KMS-11 (cell line): ENCODE data around the gene WIPI1.

Experiments used
- H2AFZ ChIP-seq: fragments of 200-600 bp; sonication (generic); 2 replicates; pipeline ENCODE4 v1.6.1; 2016; ENCODE audit warnings: antibody characterized with exemption, mixed run types, low read depth
- H3K27ac ChIP-seq: fragments of 200-600 bp; sonication (generic); 2 replicates; pipeline ENCODE4 v1.6.1; 2016; ENCODE audit warnings: mild to moderate bottlenecking, mixed run types
- H3K27me3 ChIP-seq: fragments of 200-600 bp; sonication (generic); 2 replicates; pipeline ENCODE4 v1.6.1; 2017; ENCODE audit warnings: mild to moderate bottlenecking, low read depth, mixed run types, moderate library complexity; ENCODE audit not compliant: insufficient read depth
- H3K36me3 ChIP-seq: fragments of 200-600 bp; sonication (generic); 2 replicates; pipeline ENCODE4 v1.6.1; 2017; ENCODE audit warnings: mild to moderate bottlenecking, mixed run types; ENCODE audit not compliant: insufficient read depth
- H3K4me1 ChIP-seq: fragments of 200-600 bp; sonication (generic); 2 replicates; pipeline ENCODE4 v1.6.1; 2016; ENCODE audit warnings: mild to moderate bottlenecking, low read depth, mixed run types; ENCODE audit not compliant: poor library complexity, severe bottlenecking
- H3K4me2 ChIP-seq: fragments of 200-600 bp; sonication (generic); 2 replicates; pipeline ENCODE4 v1.7.0; 2016; ENCODE audit warnings: mild to moderate bottlenecking, mixed run types
- H3K4me3 ChIP-seq: fragments of 200-600 bp; sonication (generic); IDR thresholded peaks from 2 replicates; pipeline ENCODE4 v1.6.1; 2017; ENCODE audit warnings: low read depth, low read length, mixed read lengths; ENCODE audit not compliant: insufficient read depth
- H3K79me2 ChIP-seq: fragments of 200-600 bp; sonication (generic); 2 replicates; pipeline ENCODE4 v1.6.1; 2016; ENCODE audit warnings: low read depth, mixed run types; ENCODE audit not compliant: insufficient read depth
- H3K9ac ChIP-seq: fragments of 200-600 bp; sonication (generic); 2 replicates; pipeline ENCODE4 v1.6.1; 2016; ENCODE audit warnings: mild to moderate bottlenecking, mixed run types
- H4K20me1 ChIP-seq: fragments of 200-600 bp; sonication (generic); 2 replicates; pipeline ENCODE4 v1.6.1; 2016; ENCODE audit warnings: mild to moderate bottlenecking, mixed run types; ENCODE audit not compliant: insufficient read depth
- CTCF ChIP-seq: fragments of 200-600 bp; sonication (generic); conservative IDR thresholded peaks from 2 replicates; pipeline ENCODE4 v1.6.1; 2017; ENCODE audit warnings: low read depth, mild to moderate bottlenecking, antibody characterized with exemption, low read length, moderate library complexity, mixed read lengths

The WIPI1 gene

GRCh38 chr17:68452724-68453290 is 4.5 kb downstream of the WIPI1 start:
- Histone ChIP-seq H3K27ac (no peak overlapping the region), H3K27me3 (no peaks in the 10 kb centered on the region), H3K4me3 (no peak overlapping the region), H3K9ac (no peak overlapping the region), H2AFZ (no peak overlapping the region), H3K36me3 (no peaks in the 10 kb centered on the region), H3K4me1 (peaks cover 20% of the 10 kb centered on the region), H4K20me1 (no peaks in the 10 kb centered on the region), H3K79me2 (peaks cover 5% of the 10 kb centered on the region; the same call in 1 of the 2 replicates), H3K4me2 (no peak overlapping the region)
- TF ChIP-seq CTCF, result no peak

- Histone ChIP-seq H3K4me2 (no peak overlapping the region), H3K27ac (no peak overlapping the region), H3K36me3 (no peaks in the 10 kb centered on the region), H3K4me3 (no peak overlapping the region), H3K79me2 (peaks cover 5% of the 10 kb centered on the region; the same call in 1 of the 2 replicates), H3K9ac (no peak overlapping the region), H4K20me1 (no peaks in the 10 kb centered on the region), H3K27me3 (no peaks in the 10 kb centered on the region), H3K4me1 (peaks cover 20% of the 10 kb centered on the region), H2AFZ (no peak overlapping the region)
- TF ChIP-seq CTCF, result no peak
Observed at GRCh38 chr17:68451670-68452354, 5.5 kb downstream of the WIPI1 start.

GRCh38 chr17:68450801-68451200 is 6.5 kb downstream of the WIPI1 start:
- H4K20me1 ChIP-seq, result no peaks in the 10 kb centered on the region
- H3K79me2 ChIP-seq, result no peaks in the 10 kb centered on the region
- peaks cover 15% of the 10 kb centered on the region for H3K4me1 ChIP-seq
- no peak for TF ChIP-seq CTCF
- no peak overlapping the region for H3K9ac ChIP-seq
- no peak overlapping the region for H2AFZ ChIP-seq
- H3K27me3 ChIP-seq, result no peaks in the 10 kb centered on the region
- H3K27ac ChIP-seq, result no peak overlapping the region
- H3K36me3 ChIP-seq, result no peaks in the 10 kb centered on the region
- H3K4me3 ChIP-seq, result no peak overlapping the region
- no peak overlapping the region for H3K4me2 ChIP-seq

GRCh38 chr17:68450391-68450790 is 6.9 kb downstream of the WIPI1 start:
- Histone ChIP-seq H3K9ac (no peak overlapping the region), H3K4me3 (no peak overlapping the region), H2AFZ (no peak overlapping the region), H3K4me1 (peaks cover 11% of the 10 kb centered on the region), H3K36me3 (no peaks in the 10 kb centered on the region), H3K27ac (no peak overlapping the region), H3K79me2 (no peaks in the 10 kb centered on the region), H4K20me1 (no peaks in the 10 kb centered on the region), H3K27me3 (no peaks in the 10 kb centered on the region), H3K4me2 (no peak overlapping the region)
- no peak for TF ChIP-seq CTCF
